Measurements from ENCODE around the gene GDPD5. TPM values are rescaled to one million over a fixed set of nuclear protein-coding genes. Genes with fewer than 3 reads are reported as not detected.

The GDPD5 gene
- total RNA-seq, 3 donors from 2014 or later: 3.0 to 7.7 (median 4.6) TPM

DNA sequence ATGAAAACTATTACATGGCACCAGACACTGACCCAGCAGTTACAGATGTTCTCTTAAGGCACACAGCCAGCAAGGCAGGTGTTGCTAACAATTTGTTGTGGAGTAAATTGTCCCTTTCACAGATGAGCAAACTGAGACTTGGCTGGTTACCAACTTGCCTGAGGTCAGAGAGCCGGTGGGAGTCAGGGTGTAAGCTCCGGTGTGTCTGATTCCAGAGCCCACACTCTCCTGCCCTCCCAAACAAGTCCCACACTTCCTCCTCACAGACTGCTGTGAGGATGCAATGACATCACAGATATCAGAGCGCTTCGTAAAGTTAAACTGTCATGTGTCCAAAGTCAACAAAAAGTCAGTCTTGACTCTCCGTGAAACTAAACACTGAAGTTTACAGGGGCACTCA lies 12.5 kb downstream of the GDPD5 start:
- DNase-seq: no peak
- H3K4me3 ChIP-seq: no peak overlapping the region
- TF ChIP-seq, protein P1, sequence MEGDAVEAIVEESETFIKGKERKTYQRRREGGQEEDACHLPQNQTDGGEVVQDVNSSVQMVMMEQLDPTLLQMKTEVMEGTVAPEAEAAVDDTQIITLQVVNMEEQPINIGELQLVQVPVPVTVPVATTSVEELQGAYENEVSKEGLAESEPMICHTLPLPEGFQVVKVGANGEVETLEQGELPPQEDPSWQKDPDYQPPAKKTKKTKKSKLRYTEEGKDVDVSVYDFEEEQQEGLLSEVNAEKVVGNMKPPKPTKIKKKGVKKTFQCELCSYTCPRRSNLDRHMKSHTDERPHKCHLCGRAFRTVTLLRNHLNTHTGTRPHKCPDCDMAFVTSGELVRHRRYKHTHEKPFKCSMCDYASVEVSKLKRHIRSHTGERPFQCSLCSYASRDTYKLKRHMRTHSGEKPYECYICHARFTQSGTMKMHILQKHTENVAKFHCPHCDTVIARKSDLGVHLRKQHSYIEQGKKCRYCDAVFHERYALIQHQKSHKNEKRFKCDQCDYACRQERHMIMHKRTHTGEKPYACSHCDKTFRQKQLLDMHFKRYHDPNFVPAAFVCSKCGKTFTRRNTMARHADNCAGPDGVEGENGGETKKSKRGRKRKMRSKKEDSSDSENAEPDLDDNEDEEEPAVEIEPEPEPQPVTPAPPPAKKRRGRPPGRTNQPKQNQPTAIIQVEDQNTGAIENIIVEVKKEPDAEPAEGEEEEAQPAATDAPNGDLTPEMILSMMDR (IDR thresholded peaks at IDR 0.05): no peak
- intact Hi-C loops (cut with DNase I, micrococcal nuclease): no loop called here
- ATAC-seq: peak; percentile 49
- H3K9me3 ChIP-seq: no peaks in the 10 kb centered on the region
- no peaks in the 10 kb centered on the region for H3K36me3 ChIP-seq (ENCODE audit: low read depth)
- H3K4me1 ChIP-seq (ENCODE audit: low read depth): no peaks in the 10 kb centered on the region

DNA sequence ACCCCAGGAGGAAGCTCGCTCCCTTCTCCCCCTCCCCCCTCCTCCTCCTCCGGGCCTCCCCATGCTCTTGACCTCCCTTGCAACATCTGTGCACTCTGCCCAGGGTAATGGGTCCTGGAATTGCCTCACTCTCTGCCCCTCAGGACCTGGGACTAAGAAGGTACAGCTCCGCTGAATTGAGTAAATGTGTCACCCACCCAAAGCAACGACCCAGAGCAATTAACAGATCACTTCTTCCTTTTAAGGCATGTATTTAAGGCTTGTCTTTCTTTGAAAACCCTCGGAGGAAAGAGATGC lies 15.1 kb downstream of the GDPD5 start:
- DNase-seq (no peak), ATAC-seq (no peak)
- Histone ChIP-seq H3K9me3 (no peaks in the 10 kb centered on the region), H3K4me1 (ENCODE audit: low read depth) (no peaks in the 10 kb centered on the region), H3K36me3 (ENCODE audit: low read depth) (no peaks in the 10 kb centered on the region), H3K4me3 (no peak overlapping the region)
- TF ChIP-seq, protein P1 (IDR thresholded peaks at IDR 0.05): no peak
- intact Hi-C loops (cut with DNase I, micrococcal nuclease): no loop called here

DNA sequence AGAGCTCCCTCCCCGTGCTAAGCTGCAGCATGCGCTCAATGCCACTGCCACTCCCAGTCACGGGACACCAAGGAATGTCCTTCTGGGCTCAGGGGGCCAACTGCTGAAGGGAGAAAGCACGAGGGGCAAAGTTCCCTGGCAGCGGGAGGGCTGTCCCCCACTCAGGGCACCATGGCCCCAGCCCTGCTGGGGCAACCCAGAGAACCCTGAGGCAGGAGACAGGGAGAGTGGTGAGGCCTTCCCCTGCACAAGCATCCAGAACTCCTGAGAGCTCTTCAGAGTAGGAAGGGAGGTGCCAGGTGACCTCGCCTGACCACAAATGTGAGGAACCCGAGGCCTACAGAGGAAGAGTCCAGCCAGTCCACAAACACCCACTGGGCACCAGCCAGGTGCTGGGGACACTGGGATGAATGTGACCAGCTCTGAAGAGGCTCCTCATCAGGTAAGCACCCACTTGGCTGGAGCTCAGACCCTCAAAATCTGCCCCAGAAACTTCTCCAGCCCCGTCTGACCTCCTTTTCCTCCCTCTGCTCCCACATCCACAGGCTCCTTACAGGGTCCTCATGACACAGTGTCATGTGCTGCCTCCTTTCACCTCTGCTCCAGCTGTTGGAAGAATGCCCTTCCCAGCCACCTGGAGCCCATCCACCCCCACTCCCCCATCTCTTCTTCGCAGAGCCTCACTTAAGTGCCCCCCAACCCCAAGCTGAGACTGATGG lies 15.6 kb downstream of the GDPD5 start:
- no peaks in the 10 kb centered on the region for H3K9me3 ChIP-seq
- TF ChIP-seq, protein P1 (IDR thresholded peaks at IDR 0.05): no peak
- no peaks in the 10 kb centered on the region for H3K36me3 ChIP-seq (ENCODE audit: low read depth)
- no peak overlapping the region for H3K4me3 ChIP-seq
- H3K4me1 ChIP-seq (ENCODE audit: low read depth): no peaks in the 10 kb centered on the region
- ATAC-seq (no peak), DNase-seq (no peak)
- intact Hi-C loops (cut with DNase I, micrococcal nuclease): no loop called here

DNA sequence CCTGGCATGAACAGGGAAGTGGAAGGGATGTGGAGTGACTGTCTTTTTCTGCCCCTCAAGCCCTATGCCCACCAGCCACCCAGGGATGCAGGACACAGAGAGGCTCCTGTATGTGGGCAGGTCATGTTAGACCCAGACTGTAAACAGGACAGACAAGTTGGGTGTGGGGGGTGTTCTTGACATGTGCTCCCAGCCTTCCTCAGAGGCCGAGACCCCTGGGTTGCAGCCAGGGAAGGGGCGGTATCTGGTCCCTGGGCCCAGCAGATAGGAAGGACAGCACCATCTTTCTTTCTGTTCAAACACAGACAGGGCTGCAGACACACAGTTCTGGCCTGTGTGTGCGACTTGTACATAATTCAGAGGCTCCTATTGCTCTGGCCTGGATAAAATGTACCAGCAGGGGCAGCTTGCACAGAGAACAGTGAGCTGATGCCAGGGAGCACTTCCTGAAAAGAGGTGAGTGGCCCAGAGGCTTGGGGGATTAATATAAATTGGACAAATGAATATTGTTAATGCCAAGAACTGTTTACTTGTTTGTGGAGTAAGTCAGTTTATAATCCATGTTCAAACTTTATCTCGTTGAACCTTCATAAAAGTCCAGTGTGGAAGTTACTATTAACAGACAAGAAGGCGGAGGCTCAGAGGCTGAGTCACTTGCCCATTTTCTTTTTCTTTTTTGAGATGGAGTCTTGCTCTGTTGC lies 16.6 kb downstream of the GDPD5 start:
- TF ChIP-seq, protein P1 (IDR thresholded peaks at IDR 0.05): no peak
- no peaks in the 10 kb centered on the region for H3K4me1 ChIP-seq (ENCODE audit: low read depth)
- no peaks in the 10 kb centered on the region for H3K9me3 ChIP-seq
- no peak overlapping the region for H3K4me3 ChIP-seq
- intact Hi-C loops (cut with DNase I, micrococcal nuclease): no loop called here
- DNase-seq (no peak), ATAC-seq (no peak)
- H3K36me3 ChIP-seq (ENCODE audit: low read depth): no peaks in the 10 kb centered on the region

DNA sequence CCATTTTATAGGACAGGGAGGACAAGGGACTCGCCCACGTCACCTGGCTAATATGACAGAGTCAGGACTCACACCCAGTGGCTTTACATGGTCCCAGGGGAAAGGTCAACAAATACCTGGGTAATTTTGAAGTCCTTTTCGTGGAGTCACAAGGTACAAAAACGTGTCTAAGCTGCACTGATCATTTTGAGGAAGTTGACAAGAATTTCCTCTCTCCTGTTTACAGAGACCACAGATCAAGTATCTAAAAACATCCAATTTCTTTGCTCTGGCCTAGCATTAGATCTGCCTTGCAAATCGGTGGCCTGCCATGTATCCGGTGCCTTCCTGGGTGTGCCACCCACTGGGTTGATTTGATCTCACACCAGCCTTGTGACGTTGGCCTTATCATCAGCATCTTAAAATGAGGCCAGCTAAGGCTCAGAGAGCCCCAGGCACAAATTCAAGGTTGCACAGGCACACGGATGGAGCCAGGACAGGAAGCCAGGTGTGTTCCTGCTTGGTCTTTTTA lies 17.6 kb downstream of the GDPD5 start:
- ATAC-seq (peak; percentile 47), DNase-seq (no peak)
- Histone ChIP-seq H3K36me3 (ENCODE audit: low read depth) (no peaks in the 10 kb centered on the region), H3K4me1 (ENCODE audit: low read depth) (no peaks in the 10 kb centered on the region), H3K4me3 (no peak overlapping the region), H3K9me3 (no peaks in the 10 kb centered on the region)
- intact Hi-C loops (cut with DNase I, micrococcal nuclease): no loop called here
- TF ChIP-seq, protein P1 (IDR thresholded peaks at IDR 0.05): no peak
